Liver (tissue), 3 donors: ENCODE measurements around the gene ST6GALNAC3.

Experiments
- EGR1 ChIP-seq, 2 donors: IDR thresholded peaks; 2 replicates each; pipeline ENCODE4 v1.6.1; 2016 to 2018; ENCODE audit warnings: antibody characterized with exemption in 2 of 2, low read depth in 2 of 2
- RAD21 ChIP-seq, 2 donors: IDR thresholded peaks; 2 replicates each; pipeline ENCODE4 v1.6.1; 2016; ENCODE audit warnings: antibody characterized with exemption in 2 of 2, mild to moderate bottlenecking in 2 of 2
- SP1 ChIP-seq: IDR thresholded peaks from 2 replicates; pipeline ENCODE4 v1.6.1; 2018; ENCODE audit warnings: antibody characterized with exemption, mild to moderate bottlenecking
- TF ChIP-seq, protein P1 (sequence below): fragments of 150-350 bp; IDR thresholded peaks from 2 replicates; pipeline ENCODE4 v1.5.1; 2017; ENCODE audit warnings: improper control_type of control experiment, low read depth, low read length; ENCODE audit not compliant: missing input control
- donor health status: healthy.
- donor health status: healthy.

DNA sequence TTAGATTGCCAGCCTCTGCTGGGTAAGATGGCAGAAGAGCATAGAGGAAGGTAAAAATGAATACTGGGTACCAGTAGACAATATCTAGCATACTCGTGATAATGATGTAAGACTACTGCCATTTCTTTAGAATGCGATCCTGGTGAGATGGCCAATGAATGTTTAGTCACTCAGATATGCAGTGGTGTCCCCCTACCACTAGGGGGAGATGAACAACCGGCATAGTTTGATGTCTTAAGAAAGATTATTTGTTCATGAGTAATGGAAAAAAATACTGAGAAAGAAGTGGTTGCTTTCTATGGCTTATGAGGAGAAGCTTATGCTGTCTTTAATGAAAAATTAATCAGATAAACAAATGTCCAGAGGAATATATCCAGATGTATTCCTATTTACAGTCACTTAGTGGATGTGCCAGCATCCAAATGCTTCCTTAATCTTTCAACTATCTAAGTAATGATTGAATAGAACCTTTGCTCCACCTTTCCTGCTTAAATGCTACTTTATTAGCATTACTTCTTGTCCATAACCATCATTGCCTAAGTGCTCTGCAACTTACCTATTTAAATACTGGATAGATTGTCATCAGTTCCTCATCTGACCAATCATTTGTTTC is 256.6 kb downstream of the ST6GALNAC3 start:
- TF ChIP-seq, protein P1, sequence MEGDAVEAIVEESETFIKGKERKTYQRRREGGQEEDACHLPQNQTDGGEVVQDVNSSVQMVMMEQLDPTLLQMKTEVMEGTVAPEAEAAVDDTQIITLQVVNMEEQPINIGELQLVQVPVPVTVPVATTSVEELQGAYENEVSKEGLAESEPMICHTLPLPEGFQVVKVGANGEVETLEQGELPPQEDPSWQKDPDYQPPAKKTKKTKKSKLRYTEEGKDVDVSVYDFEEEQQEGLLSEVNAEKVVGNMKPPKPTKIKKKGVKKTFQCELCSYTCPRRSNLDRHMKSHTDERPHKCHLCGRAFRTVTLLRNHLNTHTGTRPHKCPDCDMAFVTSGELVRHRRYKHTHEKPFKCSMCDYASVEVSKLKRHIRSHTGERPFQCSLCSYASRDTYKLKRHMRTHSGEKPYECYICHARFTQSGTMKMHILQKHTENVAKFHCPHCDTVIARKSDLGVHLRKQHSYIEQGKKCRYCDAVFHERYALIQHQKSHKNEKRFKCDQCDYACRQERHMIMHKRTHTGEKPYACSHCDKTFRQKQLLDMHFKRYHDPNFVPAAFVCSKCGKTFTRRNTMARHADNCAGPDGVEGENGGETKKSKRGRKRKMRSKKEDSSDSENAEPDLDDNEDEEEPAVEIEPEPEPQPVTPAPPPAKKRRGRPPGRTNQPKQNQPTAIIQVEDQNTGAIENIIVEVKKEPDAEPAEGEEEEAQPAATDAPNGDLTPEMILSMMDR = peak; percentile 86
- TF ChIP-seq EGR1 (IDR thresholded peaks at IDR 0.05; ENCODE audit: low read depth in 2 of 2) (no peak), RAD21 (IDR thresholded peaks at IDR 0.05) (peak; percentile 87 to 93), SP1 (no peak)
